Measurements from ENCODE around the gene MCF2L2.

Gene MCF2L2

GRCh38 chr3:183318877-183319276, 109.5 kb downstream of the MCF2L2 start:
- no peak for DNase-seq

- no peak for DNase-seq
Measured at GRCh38 chr3:183317886-183318865, 110.2 kb downstream of the MCF2L2 start.

- no peak for DNase-seq
Measured at GRCh38 chr3:183317271-183317670, 111.1 kb downstream of the MCF2L2 start.

GRCh38 chr3:183315739-183316138, 112.7 kb downstream of the MCF2L2 start:
- no peak for DNase-seq

GRCh38 chr3:183313764-183314163, 114.7 kb downstream of the MCF2L2 start:
- no peak for DNase-seq

DNA sequence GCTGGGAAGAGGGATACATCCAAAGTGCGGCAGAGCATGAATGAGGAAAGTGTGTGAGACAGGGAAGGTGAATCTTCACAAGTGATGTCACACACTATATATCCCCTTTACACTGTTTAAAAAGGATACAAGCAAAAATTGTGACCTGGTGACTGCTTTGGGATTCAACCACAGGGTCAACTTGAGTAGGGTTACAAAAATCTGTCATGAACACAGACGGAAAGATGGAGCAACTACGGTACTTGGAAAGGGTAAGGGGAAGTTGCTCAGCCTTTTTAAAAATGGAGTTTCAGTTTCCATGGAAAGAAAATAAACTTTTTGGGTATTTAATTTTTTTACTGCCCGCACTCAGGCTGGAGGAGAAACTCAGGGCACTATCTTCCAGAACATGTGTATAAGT, 115.1 kb downstream of the MCF2L2 start:
- DNase-seq, result no peak

DNA sequence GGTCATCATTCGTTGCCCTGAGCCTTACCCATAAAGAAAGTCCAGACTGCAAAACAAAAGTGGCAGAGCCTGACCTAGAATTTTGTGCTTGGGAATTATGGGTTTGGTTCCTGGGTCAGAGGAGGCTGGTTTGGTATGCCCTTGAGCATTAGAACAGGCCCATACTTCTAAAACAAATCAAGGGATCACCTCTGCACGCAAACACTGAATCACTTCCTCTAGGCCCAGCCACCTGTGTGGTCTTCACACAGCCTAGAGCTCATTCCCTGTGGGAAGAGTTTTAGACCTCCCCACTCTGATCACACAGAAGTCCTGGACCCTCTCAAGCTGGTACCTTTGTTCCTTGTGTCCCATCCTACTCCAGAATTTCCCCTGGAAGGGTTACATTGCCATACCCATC, 116.0 kb downstream of the MCF2L2 start:
- no peak for DNase-seq

GRCh38 chr3:183310936-183311335, 117.5 kb downstream of the MCF2L2 start:
- no peak for DNase-seq

GRCh38 chr3:183309276-183309675, 119.1 kb downstream of the MCF2L2 start:
- DNase-seq, result no peak

GRCh38 chr3:183308751-183309150, 119.7 kb downstream of the MCF2L2 start:
- DNase-seq, result no peak

DNA sequence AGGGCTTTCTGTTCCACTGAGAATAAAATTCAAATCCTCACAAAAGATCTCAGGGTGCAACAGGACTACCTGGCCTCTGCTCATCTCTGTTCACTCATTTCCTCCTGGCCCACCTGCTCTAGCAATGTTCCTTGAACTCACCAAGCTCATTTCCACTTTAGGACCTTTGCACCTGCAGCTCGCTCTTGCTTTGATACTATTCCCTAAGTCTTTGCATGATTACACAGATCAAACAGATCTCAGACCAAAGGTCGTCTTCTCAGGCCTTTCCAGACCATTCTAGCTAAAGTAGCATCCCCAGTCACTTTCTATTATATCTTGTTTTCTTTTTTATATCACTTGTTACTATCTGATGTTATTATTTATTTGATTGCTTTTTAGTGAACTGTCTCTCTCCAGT, 120.7 kb downstream of the MCF2L2 start:
- DNase-seq, result no peak

DNA sequence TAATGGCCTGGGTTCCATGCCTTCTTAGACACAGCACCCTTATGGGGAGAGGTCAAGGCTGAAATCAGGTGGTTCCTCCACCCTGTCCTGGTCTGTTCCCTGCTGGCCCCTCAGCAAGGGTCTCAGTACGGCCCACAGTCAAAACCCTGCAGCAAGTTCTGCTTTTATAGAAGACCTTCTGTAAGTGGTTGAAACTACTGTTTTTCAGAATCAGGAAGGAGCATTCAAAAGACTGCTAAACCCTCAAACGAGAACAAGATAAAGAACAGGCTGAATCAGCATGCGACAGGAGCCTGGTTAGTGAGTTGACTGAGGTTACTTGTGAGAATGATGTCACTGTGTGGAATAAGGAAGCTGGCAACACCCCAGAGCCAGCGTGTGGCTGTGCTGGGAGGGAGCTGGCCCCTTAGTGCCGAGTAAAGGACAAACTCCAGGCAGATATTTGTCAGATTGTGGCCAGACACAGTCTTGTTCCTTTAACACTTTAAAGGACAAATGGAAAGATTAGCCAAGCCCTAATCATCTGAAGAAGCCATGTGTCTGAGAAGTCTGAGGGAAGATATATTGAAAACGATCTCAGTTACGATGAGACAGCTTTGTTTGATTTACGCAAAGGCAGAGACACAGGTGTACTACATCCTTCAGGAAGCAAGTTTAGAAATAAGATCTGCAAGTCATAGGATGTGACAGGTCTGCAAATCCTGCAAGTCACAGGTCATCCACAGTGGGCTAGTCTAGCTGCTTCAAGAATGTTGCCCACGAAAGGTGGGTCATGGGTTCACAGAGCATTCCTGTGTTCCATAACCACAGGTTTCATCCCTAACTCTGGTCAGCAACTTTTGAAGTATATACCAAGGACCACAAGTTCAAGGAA, 121.4 kb downstream of the MCF2L2 start:
- DNase-seq, result no peak

- no peak for DNase-seq
Measured at GRCh38 chr3:183303690-183304089, 124.7 kb downstream of the MCF2L2 start.

GRCh38 chr3:183301937-183302580, 126.4 kb downstream of the MCF2L2 start:
- DNase-seq, result no peak

- DNase-seq, result no peak
Measured at GRCh38 chr3:183300996-183301562, 127.3 kb downstream of the MCF2L2 start.

- no peak for DNase-seq
Measured at GRCh38 chr3:183299976-183300375, 128.4 kb downstream of the MCF2L2 start.

DNA sequence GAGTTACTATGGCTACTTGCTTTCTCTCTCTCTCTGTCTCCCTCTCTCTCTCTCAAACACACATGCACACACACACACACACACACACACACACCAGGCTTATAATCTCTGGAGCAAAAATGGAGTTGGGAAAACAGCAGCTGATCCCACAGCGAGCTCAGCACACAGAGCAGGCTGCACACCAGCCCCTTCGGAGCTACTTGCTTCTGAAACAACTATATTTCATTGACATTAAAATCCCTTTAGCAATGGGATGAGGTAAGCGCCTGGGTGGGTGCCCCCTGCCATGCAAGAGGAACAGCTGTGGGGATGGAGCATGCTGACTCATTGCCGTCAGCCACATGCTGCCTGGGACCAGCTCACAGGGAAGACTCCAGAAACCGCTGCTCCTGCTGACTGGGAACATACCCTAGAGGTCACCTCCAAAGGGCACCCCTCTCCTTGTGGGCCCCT, 129.7 kb downstream of the MCF2L2 start:
- no peak for DNase-seq

DNA sequence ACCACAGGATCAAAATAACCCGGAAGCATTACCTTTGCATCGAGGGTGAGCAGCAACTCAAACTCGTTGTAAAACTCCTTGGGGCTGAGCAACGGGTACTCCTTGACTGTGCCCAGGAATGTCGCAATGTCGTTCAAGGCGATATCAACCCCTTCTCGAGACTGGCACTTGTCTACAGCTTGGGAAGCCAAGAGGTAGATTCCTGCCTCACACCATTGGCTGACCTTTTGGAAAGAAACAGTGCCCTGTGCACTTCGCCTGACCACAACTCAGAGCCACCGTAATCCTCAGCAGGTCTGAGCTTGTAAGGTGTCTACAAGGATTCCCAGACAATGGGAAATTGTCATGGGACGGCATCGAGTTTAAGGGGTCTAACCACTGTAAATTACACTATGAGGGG, 131.5 kb downstream of the MCF2L2 start:
- DNase-seq, result no peak

DNA sequence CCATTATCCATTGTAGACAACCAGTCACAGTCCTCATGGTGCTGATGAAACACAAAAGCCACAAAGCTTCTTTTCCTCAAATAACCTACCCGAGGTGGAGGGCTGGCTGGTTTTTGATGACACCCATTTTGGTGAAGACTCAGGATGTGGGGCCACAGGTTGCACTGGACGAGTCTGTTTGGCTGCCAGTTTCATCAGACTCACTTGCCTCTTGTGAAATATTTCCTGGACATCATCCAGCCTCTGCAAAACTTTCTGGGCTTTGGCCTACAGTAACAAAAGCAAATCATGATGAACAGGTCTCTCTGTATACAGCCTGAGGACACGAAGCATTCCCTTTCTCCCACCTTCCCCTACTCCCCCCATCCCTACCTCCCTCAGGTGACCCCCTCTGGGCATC, 133.2 kb downstream of the MCF2L2 start:
- DNase-seq, result no peak

- no peak for DNase-seq
Measured at GRCh38 chr3:183293966-183294365, 134.5 kb downstream of the MCF2L2 start.

GRCh38 chr3:183291497-183292031, 136.9 kb downstream of the MCF2L2 start:
- no peak for DNase-seq

GRCh38 chr3:183290216-183290615, 138.2 kb downstream of the MCF2L2 start:
- DNase-seq, result no peak

DNA sequence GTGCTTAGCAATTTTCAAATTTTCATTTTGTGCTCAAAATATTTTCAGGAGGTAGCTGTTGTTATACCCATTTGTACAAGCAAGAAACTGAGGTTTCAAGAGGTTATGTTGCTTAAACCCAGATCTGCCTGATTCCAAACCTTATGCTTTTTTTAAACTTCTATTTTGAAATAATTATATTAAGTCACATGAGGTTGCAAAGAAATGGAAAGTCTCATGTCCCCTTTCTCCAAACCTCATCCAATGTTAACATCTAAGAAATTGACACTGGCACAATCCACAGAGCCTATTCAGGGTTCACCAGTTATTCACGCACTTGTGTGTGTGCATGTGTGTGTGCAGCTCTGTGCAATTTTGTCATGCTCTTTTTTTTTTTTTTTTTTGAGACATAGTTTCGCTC, 140.3 kb downstream of the MCF2L2 start:
- DNase-seq, result no peak
